ENCODE data around the gene DHRS7C.

GRCh38 chr17:9830711-9831110, 39.3 kb upstream of the DHRS7C start:
- TF ChIP-seq POLR2A (IDR thresholded peaks at IDR 0.05) (no peak), CTCF (IDR thresholded peaks at IDR 0.05) (no peak)
